GM21786 (cell line): ENCODE data around the gene CCDC159.
"Not testable (repeated sequence)": the region's sequence is repeated elsewhere in the genome, so short reads cannot be mapped to it uniquely, and the experiment has no call there.

ENCODE experiments used
- ATAC-seq: cut with Tn5 transposase; IDR thresholded peaks from one replicate; pipeline ENCODE4 v1.9.1; 2021; ENCODE audit not compliant: unreplicated experiment

CCDC159 gene

GRCh38 chr19:11346104-11346940, at the start of gene CCDC159, which contains the start of gene TMEM205:
Gene CCDC159 (plus strand): TSS chr19:11346519. CDS start chr19:11346607, 88 bp downstream.
Gene TMEM205 (minus strand): TSS chr19:11346268. CDS start chr19:11345619, 649 bp downstream.
- peak; percentile 82 for ATAC-seq

- no peak for ATAC-seq
These were observed 46.1 kb upstream of the CCDC159 start for GRCh38 chr19:11299946-11300810.

- ATAC-seq: no peak
These were observed 45.6 kb upstream of the CCDC159 start for GRCh38 chr19:11300811-11301120.

- no peak for ATAC-seq
These were observed 41.4 kb upstream of the CCDC159 start for GRCh38 chr19:11304936-11305335.

- ATAC-seq: no peak
These were observed 40.0 kb upstream of the CCDC159 start for GRCh38 chr19:11306337-11306736.

GRCh38 chr19:11320278-11320995, 25.9 kb upstream of the CCDC159 start:
- ATAC-seq: not testable (repeated sequence)

- ATAC-seq: no peak
These were observed 24.9 kb upstream of the CCDC159 start for GRCh38 chr19:11321191-11322126.

- no peak for ATAC-seq
These were observed 23.9 kb upstream of the CCDC159 start for GRCh38 chr19:11322269-11323024.

- ATAC-seq: no peak
These were observed 22.7 kb upstream of the CCDC159 start for GRCh38 chr19:11323601-11324078.

- no peak for ATAC-seq
These were observed 22.1 kb upstream of the CCDC159 start for GRCh38 chr19:11324079-11324661.

GRCh38 chr19:11324748-11325389, 21.4 kb upstream of the CCDC159 start:
- ATAC-seq: no peak

GRCh38 chr19:11325544-11325943, 20.8 kb upstream of the CCDC159 start:
- no peak for ATAC-seq

- no peak for ATAC-seq
These were observed 16.2 kb upstream of the CCDC159 start for GRCh38 chr19:11330127-11330526.

- no peak for ATAC-seq
These were observed 14.8 kb upstream of the CCDC159 start for GRCh38 chr19:11331502-11331901.

- no peak for ATAC-seq
These were observed 13.5 kb upstream of the CCDC159 start for GRCh38 chr19:11332822-11333221.

GRCh38 chr19:11333838-11334237, 12.5 kb upstream of the CCDC159 start:
- ATAC-seq: not testable (repeated sequence)

- ATAC-seq: no peak
These were observed 10.7 kb upstream of the CCDC159 start for GRCh38 chr19:11335449-11336146.

GRCh38 chr19:11337080-11337479, 9.2 kb upstream of the CCDC159 start:
- ATAC-seq: no peak
